Prostate gland (tissue), 2 donors: ENCODE results near the gene MAN2A2.

Experiments
- CTCF ChIP-seq, 4 experiments: fragments of 200-600 bp in 2 of 4; fragments of 450-650 bp in 2 of 4; sonication (generic) in 2 of 4; IDR thresholded peaks; 1 replicate in 3 of 4; 2 replicates in 1 of 4; pipeline ENCODE4 v1.5.1; 2016 to 2019; ENCODE audit warnings: antibody characterized with exemption in 4 of 4, mild to moderate bottlenecking in 2 of 4, moderate library complexity in 2 of 4
- POLR2A ChIP-seq: fragments of 450-650 bp; IDR thresholded peaks from one replicate; pipeline ENCODE4 v1.6.1; 2016; ENCODE audit warnings: antibody characterized with exemption, mild to moderate bottlenecking

- TF ChIP-seq CTCF (IDR thresholded peaks at IDR 0.05): no peak
- TF ChIP-seq POLR2A: no peak
These were observed 45.8 kb upstream of the MAN2A2 start for GRCh38 chr15:90857337-90857736.
